GM18907 (cell line): ENCODE results near the gene ZDHHC17.

ENCODE experiments used
- ATAC-seq: cut with Tn5 transposase; IDR thresholded peaks from one replicate; pipeline ENCODE4 v1.9.1; 2021; ENCODE audit warnings: mild to moderate bottlenecking, moderate library complexity; ENCODE audit not compliant: unreplicated experiment

ZDHHC17 gene

DNA sequence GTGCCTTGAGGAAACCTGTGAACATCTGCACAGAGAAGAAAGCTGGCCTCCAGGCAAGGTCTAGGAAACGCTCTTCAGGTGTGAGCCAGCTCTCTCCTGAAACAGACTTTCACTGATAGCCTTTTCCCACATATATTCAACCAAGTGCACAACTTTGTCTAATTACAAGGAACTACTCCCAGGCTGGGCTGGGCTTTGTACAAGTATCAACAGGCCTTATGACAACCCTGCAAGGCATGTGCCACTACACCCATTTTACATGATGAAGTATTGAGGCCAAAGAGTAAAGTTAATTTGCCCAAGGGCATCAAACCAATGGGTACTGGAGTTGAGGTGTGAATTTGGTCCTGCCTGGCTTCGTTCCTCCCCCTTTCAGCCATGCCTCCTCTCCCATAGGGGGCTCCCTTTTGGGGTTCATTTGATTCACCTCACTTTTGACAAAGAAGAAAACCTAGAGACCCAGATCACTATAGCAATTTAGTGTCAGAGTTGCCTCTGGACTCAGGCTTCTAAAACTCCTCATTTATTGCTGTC is 112.8 kb downstream of the ZDHHC17 start:
- ATAC-seq: no peak

DNA sequence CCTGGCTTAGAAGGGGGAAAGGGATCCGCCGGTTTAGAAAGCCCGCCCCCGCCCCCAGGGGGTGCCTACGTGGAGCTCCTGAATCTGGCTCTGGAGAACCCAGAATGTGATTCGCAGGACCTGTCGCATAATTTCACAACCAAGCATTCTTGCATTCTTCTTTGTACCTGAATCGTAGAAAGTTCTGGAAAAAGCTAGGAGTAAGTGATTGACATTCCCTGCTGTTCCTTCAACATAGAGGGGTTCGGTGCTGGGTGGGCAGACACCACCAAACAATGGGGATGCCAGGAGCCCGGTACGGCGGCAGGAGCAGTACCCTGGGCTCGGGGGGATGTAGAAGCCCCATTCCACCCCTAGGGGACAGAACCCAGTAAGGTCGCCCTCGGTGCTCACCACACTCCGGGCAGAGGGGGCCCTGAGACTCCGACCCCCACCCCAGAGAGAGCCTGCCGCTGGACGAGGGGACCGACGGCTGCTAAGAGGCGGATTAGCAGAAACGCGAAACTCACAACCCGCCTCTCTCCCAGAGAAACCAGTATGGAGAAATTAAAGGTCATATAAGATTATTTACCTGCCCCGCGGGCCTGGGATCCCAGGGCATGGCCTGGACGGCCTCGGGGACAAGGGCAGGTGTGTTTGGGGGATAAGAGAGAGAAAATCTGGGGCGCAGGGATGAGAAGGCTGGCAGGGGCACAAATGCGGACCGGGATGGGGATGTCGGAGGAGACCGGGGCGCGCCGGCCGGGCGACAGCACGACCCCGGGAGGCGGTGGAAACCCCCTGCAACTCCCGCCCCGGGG is 114.4 kb downstream of the ZDHHC17 start:
- ATAC-seq: peak; percentile 70

DNA sequence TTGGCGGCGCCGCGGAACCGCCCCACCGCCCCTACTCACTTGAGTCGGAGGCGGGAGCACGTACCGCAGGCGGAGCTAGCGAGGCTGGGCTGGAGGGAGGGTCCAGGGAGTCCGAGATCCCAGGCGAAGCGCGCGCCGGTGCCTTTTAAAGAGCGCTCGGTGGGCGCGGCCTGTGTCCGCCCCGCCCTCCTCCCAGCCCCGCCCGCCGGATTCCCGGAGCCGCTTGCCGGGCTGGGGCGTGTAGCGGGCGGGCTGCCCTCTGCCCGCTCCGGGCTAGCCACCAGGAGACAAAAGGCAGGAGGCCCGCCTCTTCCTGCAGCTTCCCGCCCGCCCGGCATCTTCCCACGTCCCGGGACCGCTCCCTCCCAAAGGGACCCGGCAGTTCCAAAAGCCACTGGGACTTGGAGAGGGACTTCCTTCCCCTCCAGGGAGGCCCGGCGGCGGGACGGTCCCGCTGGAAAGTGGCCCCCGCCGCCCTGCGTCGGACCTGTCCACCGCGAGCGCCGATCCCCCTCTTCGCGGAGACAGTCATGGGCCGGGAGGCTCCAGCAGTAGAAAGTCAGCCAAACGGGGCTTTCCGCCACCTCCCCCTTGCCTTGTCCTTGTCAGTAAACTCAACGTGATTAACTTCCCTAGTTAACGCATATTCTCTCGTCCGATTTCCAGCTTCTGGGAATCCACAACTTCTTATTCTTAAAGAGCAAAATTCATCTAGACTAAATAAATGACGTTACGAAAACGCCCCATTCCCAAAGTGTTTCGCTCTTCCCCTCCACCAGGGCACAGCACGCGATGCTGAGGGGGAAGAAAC is 115.2 kb downstream of the ZDHHC17 start, which contains the start of gene CSRP2:
CSRP2 (minus strand) TSS at position 121 of the 811 bp plus-strand sequence. CDS start 12,759 bp downstream, outside the sequence.
- peak; percentile 90 for ATAC-seq

DNA sequence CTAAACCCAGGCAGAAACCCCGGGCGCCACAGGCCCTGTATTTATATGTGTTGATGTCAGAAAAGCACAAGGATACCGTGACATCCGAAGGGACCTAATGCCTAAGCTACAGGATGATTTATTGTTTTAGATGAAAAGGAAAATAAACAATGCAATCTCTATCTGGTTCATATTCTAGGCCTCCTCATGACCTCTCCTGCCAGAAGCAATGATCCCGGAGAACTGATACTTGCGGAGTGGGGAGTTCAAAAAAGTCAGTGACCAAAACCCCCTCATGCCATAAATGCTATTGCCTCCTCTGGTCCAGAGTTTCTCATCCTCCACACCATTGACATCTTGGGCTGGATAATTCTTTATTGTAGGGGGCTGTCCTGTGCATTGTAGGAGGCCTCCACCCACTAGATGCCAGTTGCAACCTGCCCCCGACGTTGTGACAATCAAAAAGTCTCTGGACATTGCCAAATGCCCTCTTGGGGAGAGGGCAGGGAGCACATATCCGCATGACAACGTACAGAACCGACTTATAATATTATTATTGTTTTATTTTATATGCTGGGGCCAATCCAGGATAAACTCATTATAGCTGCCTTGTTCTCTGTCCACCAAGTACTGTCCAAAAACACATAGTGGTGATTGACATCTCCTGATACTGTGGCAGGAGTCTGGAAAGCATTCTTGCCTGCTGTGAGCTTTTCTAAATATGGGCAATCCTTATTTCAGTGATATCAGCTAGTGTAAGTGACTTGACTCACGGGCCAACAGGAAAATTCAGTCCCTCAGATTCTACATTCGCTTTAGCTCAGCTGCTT is 116.0 kb downstream of the ZDHHC17 start:
- ATAC-seq: no peak

DNA sequence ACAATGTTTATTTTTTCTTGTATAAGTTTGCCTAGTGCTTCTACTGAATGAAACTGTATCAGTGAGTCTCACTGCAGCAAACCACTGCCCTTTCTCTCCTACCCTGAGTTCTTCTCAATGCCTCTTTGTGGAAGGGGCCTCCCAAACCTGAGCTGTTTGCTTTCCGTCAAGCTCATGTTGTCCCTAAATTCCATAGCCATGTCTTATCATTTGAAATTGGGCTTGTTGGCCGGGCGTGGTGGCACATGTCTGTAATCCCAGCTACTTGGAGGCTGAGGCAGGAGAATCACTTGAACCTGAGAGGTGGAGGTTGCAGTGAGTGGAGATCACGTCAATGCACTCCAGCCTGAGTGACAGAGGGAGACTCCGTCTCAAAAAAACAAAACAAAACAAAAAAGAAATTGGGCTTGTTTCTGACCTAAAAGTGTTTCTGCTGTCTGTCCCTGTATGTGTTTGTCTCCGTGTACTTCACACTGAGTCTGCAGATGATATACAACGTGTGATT is 116.7 kb downstream of the ZDHHC17 start:
- no peak for ATAC-seq

DNA sequence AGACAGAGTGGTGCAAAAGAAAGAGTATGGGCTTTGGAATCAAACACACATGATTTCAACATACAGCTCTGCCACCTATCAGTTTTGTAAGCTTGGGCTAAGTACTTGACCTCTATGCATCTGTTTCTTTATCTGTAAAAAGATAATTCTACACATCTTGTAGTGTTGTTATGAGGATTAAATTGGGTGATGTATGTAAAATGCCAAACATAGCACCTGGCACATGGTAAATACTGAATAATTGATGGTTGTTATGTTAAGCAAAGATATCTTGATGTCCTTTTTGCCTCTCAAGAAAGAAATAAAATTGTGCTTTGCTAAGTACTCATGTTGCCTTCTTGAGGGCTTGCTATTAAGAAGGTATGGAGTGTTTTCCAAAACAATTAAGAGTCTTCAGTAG is 117.2 kb downstream of the ZDHHC17 start:
- no peak for ATAC-seq

DNA sequence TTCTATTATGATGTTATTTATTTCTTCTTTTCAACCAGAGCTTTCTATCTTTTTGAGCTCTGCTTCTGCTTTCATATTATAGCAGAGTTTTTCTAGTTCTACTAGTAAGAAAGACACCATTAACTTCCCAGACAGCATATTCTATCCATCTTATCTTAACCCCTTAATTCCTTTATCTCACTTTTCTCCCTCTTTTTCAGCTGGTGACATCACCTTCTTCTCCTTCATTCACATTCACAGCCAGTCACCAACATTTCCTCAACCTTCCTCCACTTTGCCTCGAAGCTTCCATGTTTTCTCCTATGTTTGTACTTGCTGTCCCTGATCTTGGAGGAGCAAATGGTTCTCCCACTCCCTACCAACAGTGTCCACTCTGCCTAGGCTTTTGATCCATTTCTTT is 118.5 kb downstream of the ZDHHC17 start:
- ATAC-seq: no peak

DNA sequence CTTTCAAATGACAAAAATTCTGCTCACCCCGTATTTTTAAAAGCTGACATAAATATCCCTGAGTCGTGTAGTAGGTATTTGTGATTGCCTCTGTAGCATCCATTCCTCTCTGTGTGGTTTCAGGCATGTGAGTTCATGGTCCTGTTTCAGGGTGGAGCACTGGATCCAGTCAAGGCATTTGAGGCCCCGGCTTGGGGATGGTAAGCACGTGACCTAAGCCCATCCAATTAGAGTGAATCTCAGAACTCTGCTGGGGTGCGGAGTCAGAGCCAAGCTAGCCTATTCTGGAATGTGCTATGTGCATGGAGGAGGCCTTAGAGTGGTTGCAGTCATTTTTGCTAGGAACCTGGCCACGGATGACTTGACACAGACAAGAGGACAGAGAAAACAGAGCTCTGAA is 119.2 kb downstream of the ZDHHC17 start:
- no peak for ATAC-seq

DNA sequence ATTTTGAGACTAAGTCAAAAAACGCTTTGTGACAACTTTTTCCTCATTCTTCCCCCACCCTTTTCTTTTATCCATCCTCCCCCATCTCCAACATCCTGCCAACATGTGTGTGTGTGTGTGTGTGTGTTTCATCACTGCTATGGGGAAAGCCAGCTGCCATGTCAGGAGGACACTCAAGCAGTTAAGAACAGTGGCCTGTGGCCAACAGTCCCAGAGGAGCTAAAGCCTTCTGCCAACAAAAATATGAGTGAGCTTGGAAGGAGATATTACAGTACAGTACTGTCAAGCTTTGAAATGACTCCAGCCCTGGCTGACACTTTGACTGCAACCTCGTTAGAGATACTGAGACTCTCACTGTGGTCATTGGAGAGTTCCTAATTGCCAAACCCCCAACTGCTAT is 119.9 kb downstream of the ZDHHC17 start:
- ATAC-seq: no peak

DNA sequence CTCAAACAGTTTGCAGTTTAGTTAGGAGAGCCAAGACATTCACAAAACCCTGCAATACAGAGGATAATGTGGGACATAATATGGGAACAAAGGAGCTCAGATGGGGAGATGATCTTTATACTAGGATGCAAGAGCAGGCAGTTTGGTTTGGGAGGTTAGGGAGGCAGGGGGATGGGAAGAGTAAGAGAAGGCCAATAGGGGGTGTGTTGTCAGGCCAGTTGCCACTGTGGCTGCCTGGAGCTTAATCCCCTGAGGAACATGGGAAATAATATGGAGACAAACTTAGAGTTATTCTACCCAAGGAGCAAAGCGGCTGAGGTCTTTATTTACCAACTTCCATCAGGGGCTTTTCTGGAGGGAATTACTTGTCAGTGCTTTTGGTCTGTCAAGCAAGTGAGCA is 124.9 kb downstream of the ZDHHC17 start:
- no peak for ATAC-seq

DNA sequence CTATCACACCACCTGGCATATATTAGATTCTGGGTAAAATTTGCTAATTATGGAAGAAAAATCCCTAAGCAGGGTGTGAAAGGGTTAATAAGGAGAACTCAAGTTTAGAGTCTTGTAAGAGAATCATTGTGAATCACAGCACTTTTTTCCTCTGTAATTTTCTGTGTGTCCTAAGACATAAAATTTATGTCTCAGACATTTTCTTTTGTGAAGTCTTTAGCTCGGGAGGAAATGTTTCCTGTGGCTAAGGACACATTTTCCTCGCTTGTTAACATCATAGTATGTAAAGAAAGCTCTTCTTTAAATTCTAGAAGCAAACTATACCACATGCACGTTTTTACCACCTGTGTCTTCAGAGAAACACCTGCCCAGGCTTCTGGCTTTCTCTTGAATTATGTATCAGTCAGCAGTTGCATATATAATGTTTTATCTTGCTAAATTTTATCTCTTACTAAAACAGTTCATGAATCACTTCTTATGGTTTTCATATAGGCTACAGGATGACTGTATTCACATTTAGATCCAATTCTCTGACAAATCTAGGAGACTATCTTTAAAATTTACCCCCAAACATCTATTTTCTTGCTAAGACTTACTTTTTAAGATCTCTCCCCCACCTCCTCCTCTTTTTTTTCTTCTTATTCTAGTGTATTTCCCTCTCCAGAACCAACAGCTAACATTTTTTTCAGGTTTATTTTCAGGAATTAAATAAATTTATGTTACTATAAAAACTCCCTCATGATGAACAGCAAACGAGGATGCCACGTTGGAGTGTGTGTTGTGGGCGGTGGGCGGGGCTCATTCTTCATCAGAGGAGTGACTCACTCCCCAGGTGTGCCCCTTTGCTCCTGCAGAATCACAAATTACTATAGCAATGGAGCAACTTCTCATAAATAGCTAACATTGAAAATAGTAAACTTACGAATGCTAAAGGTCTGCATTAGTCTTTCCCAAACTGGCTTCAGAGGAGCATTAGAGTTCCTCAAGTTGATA is 126.5 kb downstream of the ZDHHC17 start:
- ATAC-seq: no peak

DNA sequence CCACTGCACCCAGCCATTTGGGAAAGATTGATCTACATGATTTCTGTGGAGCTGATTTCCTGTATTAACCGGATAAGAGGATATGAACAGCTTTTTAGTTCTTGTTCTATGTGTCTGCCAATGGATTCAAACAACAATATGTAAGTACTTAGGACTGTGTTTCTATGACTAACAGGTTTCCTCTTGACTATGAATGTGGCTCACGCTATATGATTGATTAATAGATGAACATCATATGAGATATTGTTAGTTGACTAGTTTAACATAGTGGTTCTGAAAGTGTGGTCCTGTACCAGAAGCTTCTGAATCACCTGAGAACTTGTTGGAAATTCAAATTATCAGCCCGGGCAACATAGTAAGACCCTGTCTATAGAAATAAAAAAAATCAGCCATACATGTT is 127.7 kb downstream of the ZDHHC17 start:
- ATAC-seq: no peak

DNA sequence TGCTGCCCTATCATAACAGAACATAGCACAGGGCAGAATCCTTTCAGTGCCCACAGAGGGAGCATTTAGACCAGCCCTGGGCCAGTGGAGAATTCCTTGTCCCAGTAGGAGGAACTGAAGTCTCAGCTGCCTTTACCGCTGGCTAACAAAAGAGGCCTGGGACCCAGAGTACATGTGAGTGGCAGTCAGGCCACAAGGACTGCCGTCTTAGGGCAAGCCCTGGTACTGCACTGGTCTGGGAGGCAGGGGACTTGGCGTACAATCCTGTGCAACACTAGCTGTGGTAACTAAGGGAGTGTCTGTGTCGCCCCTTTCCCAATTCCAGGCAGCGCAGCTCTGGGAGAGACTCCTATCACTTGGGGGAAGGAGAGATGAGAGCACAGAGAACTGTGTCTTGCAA is 131.9 kb downstream of the ZDHHC17 start:
- no peak for ATAC-seq

DNA sequence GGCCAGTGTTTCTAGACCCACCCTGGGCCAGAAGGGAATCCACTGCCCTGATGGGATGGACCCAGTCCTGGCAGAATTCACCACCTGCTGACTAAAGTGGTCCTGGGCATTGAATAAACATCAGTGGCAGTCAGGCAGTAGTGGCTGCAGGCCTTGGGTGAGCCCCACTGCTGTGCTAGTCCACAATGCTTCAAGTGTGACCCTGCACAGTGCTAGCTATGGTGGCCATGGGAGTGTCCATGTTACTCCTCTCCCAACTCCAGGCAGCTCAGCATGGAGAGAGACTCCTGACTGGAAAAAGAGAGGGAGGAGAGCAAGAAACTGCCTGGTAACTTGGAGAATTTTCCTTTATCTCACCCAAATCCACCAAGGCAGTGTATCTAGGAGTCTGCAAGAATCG is 132.4 kb downstream of the ZDHHC17 start:
- no peak for ATAC-seq

DNA sequence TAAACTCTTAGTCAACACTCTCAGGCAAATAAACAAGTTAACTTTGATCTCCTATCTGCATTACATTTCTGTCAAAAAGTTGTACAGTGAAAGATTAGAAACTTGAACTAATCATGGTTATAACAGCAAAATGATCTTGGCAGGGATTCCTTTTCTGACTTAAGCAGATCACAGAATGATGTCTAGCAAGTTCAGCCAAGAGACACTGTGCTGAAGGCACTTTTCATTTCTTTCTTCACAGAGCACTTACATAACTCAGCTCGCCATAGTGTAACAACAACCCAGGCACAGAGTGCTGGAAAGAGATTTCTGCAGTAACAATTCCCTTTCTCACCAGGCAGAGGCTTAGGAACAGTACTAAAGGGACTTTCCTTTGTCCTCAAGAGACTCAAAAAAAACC is 134.5 kb downstream of the ZDHHC17 start:
- no peak for ATAC-seq

DNA sequence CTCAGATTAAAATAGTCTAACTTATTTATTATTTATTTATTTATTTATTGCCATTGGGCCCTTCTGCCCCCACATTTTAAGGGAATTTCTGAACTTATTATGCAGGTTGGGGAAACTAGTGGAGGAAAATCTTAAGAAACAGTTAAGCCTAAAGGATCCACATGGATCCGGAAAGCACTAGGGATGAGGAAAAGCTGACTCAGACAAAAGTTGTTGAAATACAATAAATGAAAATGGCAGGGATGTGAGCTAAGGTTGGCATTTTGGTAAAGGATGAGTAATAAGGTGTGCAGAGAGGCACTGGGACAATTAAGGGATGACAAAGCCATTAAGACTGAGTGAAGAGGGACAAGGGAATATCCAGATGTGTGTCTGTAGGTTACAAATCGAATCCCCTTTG is 135.6 kb downstream of the ZDHHC17 start:
- ATAC-seq: no peak

DNA sequence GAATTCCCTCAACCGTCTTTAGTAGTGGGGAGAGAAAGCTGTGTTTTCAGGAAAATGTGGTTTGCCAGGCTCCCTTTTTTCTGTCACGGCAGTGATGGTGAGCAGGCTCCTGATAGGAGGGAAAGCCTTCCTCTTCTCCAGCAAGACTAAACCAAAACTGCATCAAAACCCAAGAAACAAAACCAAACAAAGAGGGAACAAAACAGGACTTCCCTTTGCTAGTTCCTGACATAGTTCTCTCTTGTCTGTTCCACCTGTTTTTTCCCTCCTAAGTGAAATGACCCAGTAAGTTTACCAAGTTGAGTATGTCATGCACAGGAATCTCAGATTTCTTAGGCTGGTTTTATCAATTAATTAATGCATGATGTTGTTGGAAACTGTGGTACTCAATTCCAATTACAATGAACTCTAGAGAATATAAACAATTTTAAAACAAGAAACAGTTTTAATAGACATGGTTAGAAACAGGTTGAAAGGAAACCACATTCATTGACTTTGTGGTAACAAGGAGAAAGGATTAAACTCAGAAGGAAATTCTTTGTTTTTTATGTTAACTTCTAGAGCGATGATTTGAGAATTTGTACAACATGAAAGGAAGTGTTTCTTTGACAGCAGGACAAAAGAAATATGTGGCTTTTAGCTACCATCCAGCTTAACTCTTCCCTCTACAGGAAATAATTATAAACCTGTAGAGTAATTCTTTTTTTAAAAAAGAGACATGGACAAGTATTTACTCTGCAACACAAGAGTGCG is 137.9 kb downstream of the ZDHHC17 start:
- ATAC-seq: no peak
